DOHH2 (cell line): Measurements from ENCODE around the gene MRPL45.

ENCODE experiments used
- H3F3A ChIP-seq: fragments of 200-600 bp; sonication (generic), shearing (Covaris generic); 2 replicates; pipeline ENCODE4 v1.6.0; 2016; ENCODE audit warnings: antibody characterized with exemption, mild to moderate bottlenecking; ENCODE audit not compliant: control insufficient read depth, insufficient read depth
- H3K27ac ChIP-seq: fragments of 200-600 bp; sonication (generic); 2 replicates; pipeline ENCODE4 v1.5.1; 2014; ENCODE audit warnings: low read depth, mild to moderate bottlenecking, low read length, moderate library complexity
- H3K27me3 ChIP-seq: fragments of 200-600 bp; sonication (generic); 2 replicates; pipeline ENCODE4 v1.6.1; 2014; ENCODE audit warnings: mild to moderate bottlenecking, low read length, mixed read lengths; ENCODE audit not compliant: control insufficient read depth
- H3K36me3 ChIP-seq: fragments of 200-600 bp; sonication (generic); 2 replicates; pipeline ENCODE4 v1.6.1; 2014; ENCODE audit warnings: mild to moderate bottlenecking, low read length, moderate library complexity, mixed read lengths; ENCODE audit not compliant: control insufficient read depth
- H3K4me1 ChIP-seq: fragments of 200-600 bp; sonication (generic); 2 replicates; pipeline ENCODE4 v1.6.1; 2014; ENCODE audit warnings: mild to moderate bottlenecking, low read length, mixed read lengths; ENCODE audit not compliant: control insufficient read depth
- H3K4me2 ChIP-seq: fragments of 200-600 bp; sonication (generic); 2 replicates; pipeline ENCODE4 v1.6.0; 2014; ENCODE audit warnings: mild to moderate bottlenecking, low read length, moderate library complexity
- H3K4me3 ChIP-seq: fragments of 200-600 bp; sonication (generic); 2 replicates; pipeline ENCODE4 v1.5.1; 2014; ENCODE audit warnings: mild to moderate bottlenecking, low read length, mixed read lengths
- H3K79me2 ChIP-seq: fragments of 200-600 bp; sonication (generic); 2 replicates; pipeline ENCODE4 v1.6.1; 2014; ENCODE audit warnings: mild to moderate bottlenecking, low read length, mixed read lengths; ENCODE audit not compliant: control insufficient read depth
- H3K9me2 ChIP-seq: fragments of 200-600 bp; sonication (generic); replicated peaks from 2 replicates; pipeline ENCODE4 v1.6.1; 2014; ENCODE audit warnings: mild to moderate bottlenecking, low read length, mixed read lengths; ENCODE audit not compliant: control insufficient read depth
- H3K9me3 ChIP-seq: fragments of 200-600 bp; sonication (generic); 2 replicates; pipeline ENCODE4 v1.6.1; 2014; ENCODE audit warnings: antibody characterized with exemption, low read length, mixed read lengths; ENCODE audit not compliant: control insufficient read depth, insufficient read depth
- H4K20me1 ChIP-seq: fragments of 200-600 bp; sonication (generic); 2 replicates; pipeline ENCODE4 v1.6.0; 2014; ENCODE audit warnings: low read depth, mild to moderate bottlenecking, antibody characterized with exemption, low read length, moderate library complexity; ENCODE audit not compliant: control insufficient read depth, insufficient read depth
- EZH2phosphoT487 ChIP-seq: fragments of 200-600 bp; sonication (generic); IDR thresholded peaks from 2 replicates; pipeline ENCODE4 v1.6.1; 2017; ENCODE audit warnings: borderline replicate concordance, mild to moderate bottlenecking, antibody characterized with exemption, low read length, moderate library complexity, mixed read lengths
- TF ChIP-seq, protein P1 (sequence below): fragments of 200-600 bp; sonication (generic); IDR thresholded peaks from one replicate; pipeline ENCODE4 v1.5.1; 2014; ENCODE audit warnings: antibody characterized with exemption, mild to moderate bottlenecking, low read depth, low read length; ENCODE audit not compliant: poor library complexity, severe bottlenecking

MRPL45 gene

DNA sequence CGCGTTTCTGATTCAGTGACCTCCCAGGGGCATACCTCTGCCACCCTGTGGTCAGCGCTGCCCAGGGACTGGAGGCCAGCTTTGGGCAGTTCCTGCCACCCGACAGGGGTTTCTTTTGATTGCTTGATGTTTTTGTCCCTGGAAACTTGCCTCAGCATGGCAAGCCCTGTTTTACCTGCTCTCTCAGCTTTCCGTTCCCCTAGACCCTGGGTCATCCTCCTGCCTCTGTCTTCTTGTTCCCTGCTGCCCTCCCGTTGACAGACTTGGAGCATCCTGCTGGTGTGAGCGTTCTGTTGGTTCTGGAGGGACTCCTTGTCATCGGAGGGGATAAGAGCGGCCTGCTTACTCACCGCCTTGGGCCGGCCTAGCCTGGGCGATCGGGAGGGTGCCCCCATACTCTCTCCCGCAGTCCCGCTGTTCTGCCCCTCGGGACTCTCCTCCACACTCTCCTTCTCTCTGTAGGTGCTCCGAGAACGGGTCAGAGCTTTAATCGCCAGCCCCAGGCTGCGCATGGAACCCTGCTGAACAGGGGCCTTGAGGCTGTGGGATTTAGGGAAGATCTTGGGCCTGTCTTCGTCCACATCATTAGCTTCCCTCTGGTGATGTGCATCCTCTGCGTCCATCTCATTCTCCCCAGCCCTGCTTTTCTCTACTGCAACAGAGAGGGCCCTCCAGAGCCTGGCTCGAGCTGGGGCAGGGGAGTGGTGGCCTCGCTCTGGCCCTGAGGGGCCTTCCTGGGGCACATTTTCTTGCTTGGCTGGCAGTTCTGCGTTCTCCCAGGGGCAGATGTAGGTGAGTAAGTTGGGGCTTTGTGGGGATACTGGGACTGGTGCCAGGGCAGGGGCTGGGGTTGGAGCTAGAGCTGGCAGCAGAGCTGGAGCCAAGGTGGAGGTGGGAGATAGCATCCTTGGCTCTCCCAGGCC, 33.1 kb downstream of the MRPL45 start:
- H4K20me1 ChIP-seq: peaks cover 3% of the 10 kb centered on the region; the same call in 1 of the 2 replicates
- H3K9me3 ChIP-seq: no peaks in the 10 kb centered on the region
- H3K4me1 ChIP-seq: peaks cover 27% of the 10 kb centered on the region
- TF ChIP-seq EZH2phosphoT487: no peak
- TF ChIP-seq, protein P1, sequence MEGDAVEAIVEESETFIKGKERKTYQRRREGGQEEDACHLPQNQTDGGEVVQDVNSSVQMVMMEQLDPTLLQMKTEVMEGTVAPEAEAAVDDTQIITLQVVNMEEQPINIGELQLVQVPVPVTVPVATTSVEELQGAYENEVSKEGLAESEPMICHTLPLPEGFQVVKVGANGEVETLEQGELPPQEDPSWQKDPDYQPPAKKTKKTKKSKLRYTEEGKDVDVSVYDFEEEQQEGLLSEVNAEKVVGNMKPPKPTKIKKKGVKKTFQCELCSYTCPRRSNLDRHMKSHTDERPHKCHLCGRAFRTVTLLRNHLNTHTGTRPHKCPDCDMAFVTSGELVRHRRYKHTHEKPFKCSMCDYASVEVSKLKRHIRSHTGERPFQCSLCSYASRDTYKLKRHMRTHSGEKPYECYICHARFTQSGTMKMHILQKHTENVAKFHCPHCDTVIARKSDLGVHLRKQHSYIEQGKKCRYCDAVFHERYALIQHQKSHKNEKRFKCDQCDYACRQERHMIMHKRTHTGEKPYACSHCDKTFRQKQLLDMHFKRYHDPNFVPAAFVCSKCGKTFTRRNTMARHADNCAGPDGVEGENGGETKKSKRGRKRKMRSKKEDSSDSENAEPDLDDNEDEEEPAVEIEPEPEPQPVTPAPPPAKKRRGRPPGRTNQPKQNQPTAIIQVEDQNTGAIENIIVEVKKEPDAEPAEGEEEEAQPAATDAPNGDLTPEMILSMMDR: no peak
- H3K79me2 ChIP-seq: no peaks in the 10 kb centered on the region
- peaks cover 5% of the 10 kb centered on the region; the same call in 1 of the 2 replicates for H3F3A ChIP-seq
- H3K9me2 ChIP-seq: no peaks in the 10 kb centered on the region
- H3K4me2 ChIP-seq: no peak overlapping the region
- no peaks in the 10 kb centered on the region for H3K27me3 ChIP-seq
- peaks cover 5% of the 10 kb centered on the region for H3K36me3 ChIP-seq
- no peak overlapping the region for H3K4me3 ChIP-seq
- H3K27ac ChIP-seq: no peak overlapping the region

DNA sequence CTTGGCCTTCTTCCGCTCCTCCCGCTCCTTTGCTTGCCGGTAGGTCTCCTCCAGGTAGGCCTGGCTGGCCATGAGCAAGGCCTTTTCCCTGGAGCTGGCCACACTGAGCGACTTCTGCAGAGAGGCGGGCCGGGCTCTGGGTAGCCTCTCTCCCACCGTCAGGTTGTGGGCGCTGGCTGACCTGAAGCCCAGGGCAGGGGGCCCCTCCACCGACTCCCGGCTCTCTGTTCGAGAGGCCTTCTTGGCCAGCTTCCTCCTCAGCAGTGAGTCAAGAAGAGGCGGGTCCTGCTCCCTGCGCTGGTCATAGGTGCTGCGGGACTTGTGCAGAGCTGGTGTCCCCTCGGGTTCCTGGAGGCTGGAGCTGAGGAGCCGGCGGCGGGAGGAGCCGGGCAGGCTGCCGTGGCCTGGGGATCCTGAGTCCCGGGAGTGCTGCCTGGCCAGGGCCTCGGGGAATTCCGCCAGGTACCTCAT, 34.0 kb downstream of the MRPL45 start:
- peaks cover 3% of the 10 kb centered on the region; the same call in 1 of the 2 replicates for H4K20me1 ChIP-seq
- H3K36me3 ChIP-seq: peaks cover 3% of the 10 kb centered on the region
- no peaks in the 10 kb centered on the region for H3K9me2 ChIP-seq
- H3F3A ChIP-seq: no peaks in the 10 kb centered on the region
- H3K27ac ChIP-seq: no peak overlapping the region
- H3K27me3 ChIP-seq: no peaks in the 10 kb centered on the region
- H3K4me2 ChIP-seq: no peak overlapping the region
- H3K79me2 ChIP-seq: no peaks in the 10 kb centered on the region
- no peaks in the 10 kb centered on the region for H3K9me3 ChIP-seq
- H3K4me1 ChIP-seq: peaks cover 18% of the 10 kb centered on the region
- H3K4me3 ChIP-seq: no peak overlapping the region
- TF ChIP-seq EZH2phosphoT487: no peak
- TF ChIP-seq, protein P1: no peak

DNA sequence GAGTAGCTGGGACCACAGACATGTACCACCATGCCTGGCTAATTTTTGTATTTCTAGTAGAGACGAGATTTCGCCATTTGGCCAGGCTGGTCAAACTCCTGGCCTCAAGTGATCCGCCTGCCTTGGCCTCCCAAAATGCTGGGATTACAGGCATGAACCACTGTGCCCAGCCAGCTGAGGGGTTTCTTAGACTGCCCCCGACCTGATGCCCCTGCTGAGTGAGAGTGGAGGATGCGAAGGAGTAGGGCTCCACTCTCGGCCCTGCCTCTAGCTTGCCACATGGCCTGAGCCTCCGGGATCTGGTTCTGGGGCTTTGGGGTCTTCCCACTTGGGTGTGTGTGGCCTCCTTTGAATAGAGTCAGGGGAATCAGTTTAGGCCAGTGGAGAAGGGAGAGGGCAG, 35.8 kb downstream of the MRPL45 start:
- Histone ChIP-seq H3K27ac (no peak overlapping the region), H3K4me3 (no peak overlapping the region), H3K36me3 (no peaks in the 10 kb centered on the region), H3K4me1 (peaks cover 7% of the 10 kb centered on the region), H3K27me3 (no peaks in the 10 kb centered on the region), H3K4me2 (no peak overlapping the region), H3F3A (no peaks in the 10 kb centered on the region), H3K9me2 (no peaks in the 10 kb centered on the region), H4K20me1 (no peaks in the 10 kb centered on the region), H3K9me3 (no peaks in the 10 kb centered on the region), H3K79me2 (no peaks in the 10 kb centered on the region)
- TF ChIP-seq, protein P1: no peak
- TF ChIP-seq EZH2phosphoT487: no peak
